Neural cell (in vitro differentiated cells): ENCODE measurements around the gene RALB. TPM values are rescaled to one million over a fixed set of nuclear protein-coding genes. Genes with fewer than 3 reads are reported as not detected.

Experiments used
- H2AFZ ChIP-seq: fragments of 200-600, 300-800 bp; sonication (generic), shearing (Covaris generic); 2 replicates; pipeline ENCODE4 v1.6.0; 2014; ENCODE audit warnings: low read depth, mild to moderate bottlenecking, antibody characterized with exemption, low read length, moderate library complexity
- H3F3A ChIP-seq: fragments of 200-600 bp; shearing (Covaris generic); 2 replicates; pipeline ENCODE4 v1.6.1; 2016; ENCODE audit warnings: mild to moderate bottlenecking, moderate library complexity, mixed read lengths, antibody characterized with exemption, low read length; ENCODE audit not compliant: insufficient read depth, poor library complexity, severe bottlenecking
- H3K27ac ChIP-seq: fragments of 200-600, 300-800 bp; sonication (generic), shearing (Covaris generic); 2 replicates; pipeline ENCODE4 v1.5.1; 2014; ENCODE audit warnings: mild to moderate bottlenecking, low read length, moderate library complexity
- H3K27me3 ChIP-seq: fragments of 300-800, 200-600 bp; sonication (generic), shearing (Covaris generic); 2 replicates; pipeline ENCODE4 v1.6.0; 2014; ENCODE audit warnings: mild to moderate bottlenecking, low read depth, low read length, moderate library complexity; ENCODE audit not compliant: insufficient read depth
- H3K36me3 ChIP-seq: fragments of 300-800, 200-600 bp; sonication (generic), shearing (Covaris generic); 2 replicates; pipeline ENCODE4 v1.5.1; 2014; ENCODE audit warnings: mild to moderate bottlenecking, antibody characterized with exemption, low read length, moderate library complexity; ENCODE audit not compliant: insufficient read depth
- H3K4me2 ChIP-seq: fragments of 300-800, 200-600 bp; sonication (generic), shearing (Covaris generic); 2 replicates; pipeline ENCODE4 v1.6.0; 2014; ENCODE audit warnings: mild to moderate bottlenecking, low read length
- H3K4me3 ChIP-seq: fragments of 300-800, 200-600 bp; sonication (generic), shearing (Covaris generic); 2 replicates; pipeline ENCODE4 v1.5.1; 2014; ENCODE audit warnings: mild to moderate bottlenecking, low read length, moderate library complexity
- H3K79me2 ChIP-seq: fragments of 200-600 bp; shearing (Covaris generic); replicated peaks from 2 replicates; pipeline ENCODE4 v1.6.0; 2014; ENCODE audit warnings: mild to moderate bottlenecking, low read length, moderate library complexity; ENCODE audit not compliant: insufficient read depth
- H3K9ac ChIP-seq: fragments of 300-800, 200-600 bp; sonication (generic), shearing (Covaris generic); 2 replicates; pipeline ENCODE4 v1.6.1; 2016; ENCODE audit warnings: mild to moderate bottlenecking, low read length, mixed read lengths
- H3K9me2 ChIP-seq: fragments of 200-600 bp; shearing (Covaris generic); 2 replicates; pipeline ENCODE4 v1.6.1; 2016; ENCODE audit warnings: mild to moderate bottlenecking, low read length, mixed read lengths; ENCODE audit not compliant: insufficient read depth
- H3K9me3 ChIP-seq: fragments of 200-600, 300-800 bp; sonication (generic), shearing (Covaris generic); 2 replicates; pipeline ENCODE4 v1.6.1; 2016; ENCODE audit warnings: mild to moderate bottlenecking, mixed run types, low read length, moderate library complexity, mixed read lengths
- H4K20me1 ChIP-seq: fragments of 200-600 bp; shearing (Covaris generic); 2 replicates; pipeline ENCODE4 v1.6.1; 2016; ENCODE audit warnings: mild to moderate bottlenecking, mixed run types; ENCODE audit not compliant: insufficient read depth
- EP300 ChIP-seq: fragments of 450-650 bp; conservative IDR thresholded peaks from 2 replicates; pipeline ENCODE4 v1.6.1; 2014; ENCODE audit warnings: antibody characterized with exemption, mild to moderate bottlenecking, moderate library complexity; ENCODE audit not compliant: poor library complexity, severe bottlenecking
- EZH2 ChIP-seq: fragments of 200-600, 300-800 bp; shearing (Covaris generic), sonication (generic); IDR thresholded peaks from 2 replicates; pipeline ENCODE4 v1.6.1; 2014; ENCODE audit warnings: antibody characterized with exemption, low read length, borderline replicate concordance, mild to moderate bottlenecking; ENCODE audit not compliant: insufficient read depth, poor library complexity, severe bottlenecking
- MXI1 ChIP-seq: fragments of 450-650 bp; conservative IDR thresholded peaks from 2 replicates; pipeline ENCODE4 v1.6.1; 2014; ENCODE audit warnings: antibody characterized with exemption, mild to moderate bottlenecking; ENCODE audit not compliant: poor library complexity, severe bottlenecking
- POLR2AphosphoS5 ChIP-seq: IDR thresholded peaks from 2 replicates; pipeline ENCODE4 v1.6.1; 2012
- RAD21 ChIP-seq: fragments of 450-650 bp; conservative IDR thresholded peaks from 2 replicates; pipeline ENCODE4 v1.6.1; 2014; ENCODE audit warnings: antibody characterized with exemption, mild to moderate bottlenecking, moderate library complexity
- SMC3 ChIP-seq: fragments of 450-650 bp; conservative IDR thresholded peaks from 2 replicates; pipeline ENCODE4 v1.6.1; 2014; ENCODE audit warnings: antibody characterized with exemption, mild to moderate bottlenecking, moderate library complexity; ENCODE audit not compliant: poor library complexity
- TAF1 ChIP-seq: IDR thresholded peaks from 2 replicates; pipeline ENCODE4 v1.6.1; 2012; ENCODE audit warnings: low read depth
- polyA plus RNA-seq: library from polyadenylated mRNA; depleted of rRNA; stranded (reverse); fragments of >200 nt; gene quantifications from 2 replicates; pipeline ENCODE4 v1.2.3, GENCODE V29; 2014
- TF ChIP-seq, protein P1 (sequence below): IDR thresholded peaks from 2 replicates; pipeline ENCODE4 v1.6.1; 2012; ENCODE audit warnings: borderline replicate concordance
- TF ChIP-seq, protein P2 (sequence below): fragments of 450-650 bp; IDR thresholded peaks from 2 replicates; pipeline ENCODE4 v1.5.1; 2014; ENCODE audit warnings: antibody characterized with exemption, mild to moderate bottlenecking, moderate library complexity; ENCODE audit not compliant: poor library complexity, severe bottlenecking

The RALB gene
- polyA plus RNA-seq, 1 donor from 2014 or later, result 50.6 TPM

GRCh38 chr2:120236791-120237190 lies 15.9 kb upstream of the RALB start:
- no peaks in the 10 kb centered on the region for H3K36me3 ChIP-seq
- TF ChIP-seq POLR2AphosphoS5 (no peak), SMC3 (no peak), RAD21 (no peak)
- H4K20me1 ChIP-seq, result no peaks in the 10 kb centered on the region
- H2AFZ ChIP-seq, result no peak overlapping the region
- H3F3A ChIP-seq, result no peaks in the 10 kb centered on the region
- no peaks in the 10 kb centered on the region for H3K27me3 ChIP-seq
- H3K4me2 ChIP-seq, result no peak overlapping the region
- no peaks in the 10 kb centered on the region for H3K79me2 ChIP-seq
- H3K9me2 ChIP-seq, result no peaks in the 10 kb centered on the region
- H3K4me3 ChIP-seq, result no peak overlapping the region
- H3K9ac ChIP-seq, result no peak overlapping the region
- H3K27ac ChIP-seq, result no peak overlapping the region
- H3K9me3 ChIP-seq, result no peaks in the 10 kb centered on the region

GRCh38 chr2:120237491-120237902 lies 15.2 kb upstream of the RALB start:
- Histone ChIP-seq H3K27ac (no peak overlapping the region), H3K36me3 (no peaks in the 10 kb centered on the region), H2AFZ (no peak overlapping the region), H3K9me2 (no peaks in the 10 kb centered on the region), H3K4me3 (no peak overlapping the region), H3K79me2 (no peaks in the 10 kb centered on the region), H3K4me2 (no peak overlapping the region), H4K20me1 (no peaks in the 10 kb centered on the region), H3K9me3 (no peaks in the 10 kb centered on the region), H3K27me3 (no peaks in the 10 kb centered on the region), H3F3A (no peaks in the 10 kb centered on the region), H3K9ac (no peak overlapping the region)
- TF ChIP-seq TAF1 (no peak), MXI1 (no peak), EZH2 (no peak), RAD21 (no peak), SMC3 (no peak), POLR2AphosphoS5 (no peak), EP300 (no peak)
- TF ChIP-seq, protein P1, sequence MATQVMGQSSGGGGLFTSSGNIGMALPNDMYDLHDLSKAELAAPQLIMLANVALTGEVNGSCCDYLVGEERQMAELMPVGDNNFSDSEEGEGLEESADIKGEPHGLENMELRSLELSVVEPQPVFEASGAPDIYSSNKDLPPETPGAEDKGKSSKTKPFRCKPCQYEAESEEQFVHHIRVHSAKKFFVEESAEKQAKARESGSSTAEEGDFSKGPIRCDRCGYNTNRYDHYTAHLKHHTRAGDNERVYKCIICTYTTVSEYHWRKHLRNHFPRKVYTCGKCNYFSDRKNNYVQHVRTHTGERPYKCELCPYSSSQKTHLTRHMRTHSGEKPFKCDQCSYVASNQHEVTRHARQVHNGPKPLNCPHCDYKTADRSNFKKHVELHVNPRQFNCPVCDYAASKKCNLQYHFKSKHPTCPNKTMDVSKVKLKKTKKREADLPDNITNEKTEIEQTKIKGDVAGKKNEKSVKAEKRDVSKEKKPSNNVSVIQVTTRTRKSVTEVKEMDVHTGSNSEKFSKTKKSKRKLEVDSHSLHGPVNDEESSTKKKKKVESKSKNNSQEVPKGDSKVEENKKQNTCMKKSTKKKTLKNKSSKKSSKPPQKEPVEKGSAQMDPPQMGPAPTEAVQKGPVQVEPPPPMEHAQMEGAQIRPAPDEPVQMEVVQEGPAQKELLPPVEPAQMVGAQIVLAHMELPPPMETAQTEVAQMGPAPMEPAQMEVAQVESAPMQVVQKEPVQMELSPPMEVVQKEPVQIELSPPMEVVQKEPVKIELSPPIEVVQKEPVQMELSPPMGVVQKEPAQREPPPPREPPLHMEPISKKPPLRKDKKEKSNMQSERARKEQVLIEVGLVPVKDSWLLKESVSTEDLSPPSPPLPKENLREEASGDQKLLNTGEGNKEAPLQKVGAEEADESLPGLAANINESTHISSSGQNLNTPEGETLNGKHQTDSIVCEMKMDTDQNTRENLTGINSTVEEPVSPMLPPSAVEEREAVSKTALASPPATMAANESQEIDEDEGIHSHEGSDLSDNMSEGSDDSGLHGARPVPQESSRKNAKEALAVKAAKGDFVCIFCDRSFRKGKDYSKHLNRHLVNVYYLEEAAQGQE, result no peak
- TF ChIP-seq, protein P2, sequence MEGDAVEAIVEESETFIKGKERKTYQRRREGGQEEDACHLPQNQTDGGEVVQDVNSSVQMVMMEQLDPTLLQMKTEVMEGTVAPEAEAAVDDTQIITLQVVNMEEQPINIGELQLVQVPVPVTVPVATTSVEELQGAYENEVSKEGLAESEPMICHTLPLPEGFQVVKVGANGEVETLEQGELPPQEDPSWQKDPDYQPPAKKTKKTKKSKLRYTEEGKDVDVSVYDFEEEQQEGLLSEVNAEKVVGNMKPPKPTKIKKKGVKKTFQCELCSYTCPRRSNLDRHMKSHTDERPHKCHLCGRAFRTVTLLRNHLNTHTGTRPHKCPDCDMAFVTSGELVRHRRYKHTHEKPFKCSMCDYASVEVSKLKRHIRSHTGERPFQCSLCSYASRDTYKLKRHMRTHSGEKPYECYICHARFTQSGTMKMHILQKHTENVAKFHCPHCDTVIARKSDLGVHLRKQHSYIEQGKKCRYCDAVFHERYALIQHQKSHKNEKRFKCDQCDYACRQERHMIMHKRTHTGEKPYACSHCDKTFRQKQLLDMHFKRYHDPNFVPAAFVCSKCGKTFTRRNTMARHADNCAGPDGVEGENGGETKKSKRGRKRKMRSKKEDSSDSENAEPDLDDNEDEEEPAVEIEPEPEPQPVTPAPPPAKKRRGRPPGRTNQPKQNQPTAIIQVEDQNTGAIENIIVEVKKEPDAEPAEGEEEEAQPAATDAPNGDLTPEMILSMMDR, result no peak
